Ammon's horn (tissue), 1 donor: ENCODE measurements around the gene SLC16A6.
"Not testable (repeated sequence)": the region's sequence is repeated elsewhere in the genome, so short reads cannot be mapped to it uniquely, and the experiment has no call there.

Experiments
- DNase-seq: peaks from one replicate; pipeline ENCODE4 v3.0.0-alpha.2; 2016; ENCODE audit warnings: low spot score

The SLC16A6 gene

GRCh38 chr17:68309066-68309670 is 18.2 kb upstream of the SLC16A6 start:
- DNase-seq = not testable (repeated sequence)

- not testable (repeated sequence) for DNase-seq
Observed at GRCh38 chr17:68308486-68308885, 17.6 kb upstream of the SLC16A6 start.

- DNase-seq = no peak
Observed at GRCh38 chr17:68307443-68307842, 16.5 kb upstream of the SLC16A6 start.

- no peak for DNase-seq
Observed at GRCh38 chr17:68306819-68307218, 15.9 kb upstream of the SLC16A6 start.

- no peak for DNase-seq
Observed at GRCh38 chr17:68305142-68305541, 14.2 kb upstream of the SLC16A6 start.

GRCh38 chr17:68304706-68305105 is 13.8 kb upstream of the SLC16A6 start:
- no peak for DNase-seq

GRCh38 chr17:68302666-68303065 is 11.7 kb upstream of the SLC16A6 start:
- DNase-seq = no peak

GRCh38 chr17:68302066-68302564 is 11.2 kb upstream of the SLC16A6 start:
- DNase-seq = no peak

GRCh38 chr17:68301438-68301959 is 10.6 kb upstream of the SLC16A6 start:
- DNase-seq = no peak

- no peak for DNase-seq
Observed at GRCh38 chr17:68299817-68300216, 8.9 kb upstream of the SLC16A6 start.

- DNase-seq = no peak
Observed at GRCh38 chr17:68298601-68299000, 7.7 kb upstream of the SLC16A6 start.

GRCh38 chr17:68297195-68297594 is 6.3 kb upstream of the SLC16A6 start:
- no peak for DNase-seq

- DNase-seq = no peak
Observed at GRCh38 chr17:68296217-68297191, 5.6 kb upstream of the SLC16A6 start.

- DNase-seq = no peak
Observed at GRCh38 chr17:68295086-68295485, 4.2 kb upstream of the SLC16A6 start.

- no peak for DNase-seq
Observed at GRCh38 chr17:68294617-68295016, 3.7 kb upstream of the SLC16A6 start.

GRCh38 chr17:68294196-68294555 is 3.2 kb upstream of the SLC16A6 start:
- no peak for DNase-seq

- no peak for DNase-seq
Observed at GRCh38 chr17:68293490-68294195, 2.7 kb upstream of the SLC16A6 start.

- no peak for DNase-seq
Observed at GRCh38 chr17:68292689-68293040, 1.7 kb upstream of the SLC16A6 start.

GRCh38 chr17:68291836-68292688 is 1.1 kb upstream of the SLC16A6 start:
- DNase-seq = peak; percentile 68

GRCh38 chr17:68290268-68290954 is 516 bp downstream of the SLC16A6 start:
- no peak for DNase-seq

- DNase-seq = no peak
Observed at GRCh38 chr17:68289936-68290267, 1.0 kb downstream of the SLC16A6 start.
